Fibroblast of skin of left quadriceps (primary cell): ENCODE data around the gene PLEKHA3.

Source experiments
- DNase-seq, 2 experiments: peaks; one replicate each; pipeline ENCODE4 v3.0.0-alpha.2; 2013; ENCODE audit warnings: low read depth in 2 of 2

PLEKHA3 gene

GRCh38 chr2:178478439-178479274 is 1.6 kb upstream of the PLEKHA3 start, which contains the start of gene FKBP7:
Gene FKBP7, minus strand, starts transcription at chr2:178478600. Its CDS starts 101 bp downstream, at chr2:178478499.
- DNase-seq = peak; percentile 53 to 55

- DNase-seq = no peak
Observed at GRCh38 chr2:178479275-178479616, 1.0 kb upstream of the PLEKHA3 start.

- no peak for DNase-seq
Observed at GRCh38 chr2:178479758-178480226, 465 bp upstream of the PLEKHA3 start.

- DNase-seq = no peak
Observed at GRCh38 chr2:178482437-178482836, 2.2 kb downstream of the PLEKHA3 start.

GRCh38 chr2:178484245-178485041 is 4.2 kb downstream of the PLEKHA3 start:
- DNase-seq = no peak

- no peak for DNase-seq
Observed at GRCh38 chr2:178485356-178485755, 5.1 kb downstream of the PLEKHA3 start.

- no peak for DNase-seq
Observed at GRCh38 chr2:178491612-178492011, 11.4 kb downstream of the PLEKHA3 start.

GRCh38 chr2:178496049-178496448 is 15.8 kb downstream of the PLEKHA3 start:
- DNase-seq = no peak

GRCh38 chr2:178498137-178498536 is 17.9 kb downstream of the PLEKHA3 start:
- no peak for DNase-seq

- no peak for DNase-seq
Observed at GRCh38 chr2:178499640-178500039, 19.4 kb downstream of the PLEKHA3 start.

GRCh38 chr2:178502751-178503150 is 22.5 kb downstream of the PLEKHA3 start:
- DNase-seq = no peak

GRCh38 chr2:178506101-178506500 is 25.8 kb downstream of the PLEKHA3 start:
- no peak for DNase-seq

GRCh38 chr2:178506524-178506923 is 26.3 kb downstream of the PLEKHA3 start:
- DNase-seq = no peak

- DNase-seq = no peak
Observed at GRCh38 chr2:178506949-178507348, 26.7 kb downstream of the PLEKHA3 start.

GRCh38 chr2:178508646-178509045 is 28.4 kb downstream of the PLEKHA3 start:
- no peak for DNase-seq

GRCh38 chr2:178510384-178510783 is 30.1 kb downstream of the PLEKHA3 start:
- DNase-seq = no peak

GRCh38 chr2:178512484-178512883 is 32.2 kb downstream of the PLEKHA3 start:
- no peak for DNase-seq

GRCh38 chr2:178513876-178514275 is 33.6 kb downstream of the PLEKHA3 start:
- no peak for DNase-seq

GRCh38 chr2:178514664-178515063 is 34.4 kb downstream of the PLEKHA3 start:
- DNase-seq = peak; percentile 11 to 20

- DNase-seq = peak; percentile 23 to 25
Observed at GRCh38 chr2:178517496-178517895, 37.2 kb downstream of the PLEKHA3 start.

GRCh38 chr2:178521304-178522150 is 41.3 kb downstream of the PLEKHA3 start:
- DNase-seq = no peak
